Skeletal muscle satellite cell (primary cell): ENCODE results near the gene GRID1.

ENCODE experiments used
- H3K27me3 ChIP-seq: 2 replicates; pipeline ENCODE4 v1.7.0; 2013; ENCODE audit warnings: low read length; ENCODE audit not compliant: control insufficient read depth, insufficient read depth
- H3K36me3 ChIP-seq: 2 replicates; pipeline ENCODE4 v1.7.0; 2013; ENCODE audit warnings: mild to moderate bottlenecking, control low read depth, low read length; ENCODE audit not compliant: insufficient read depth
- H3K4me1 ChIP-seq: 2 replicates; pipeline ENCODE4 v1.7.0; 2013; ENCODE audit warnings: low read length; ENCODE audit not compliant: control insufficient read depth, insufficient read depth
- H3K4me2 ChIP-seq: 2 replicates; pipeline ENCODE4 v1.7.0; 2013; ENCODE audit warnings: mild to moderate bottlenecking, low read length
- H3K4me3 ChIP-seq: 2 replicates; pipeline ENCODE4 v1.7.0; 2013; ENCODE audit warnings: low read length
- H3K9ac ChIP-seq: 2 replicates; pipeline ENCODE4 v1.7.0; 2013; ENCODE audit warnings: mild to moderate bottlenecking, low read depth, low read length, moderate library complexity
- H3K9me3 ChIP-seq: replicated peaks from 2 replicates; pipeline ENCODE4 v1.7.0; 2013; ENCODE audit warnings: mild to moderate bottlenecking, control low read depth, low read length

Gene GRID1

DNA sequence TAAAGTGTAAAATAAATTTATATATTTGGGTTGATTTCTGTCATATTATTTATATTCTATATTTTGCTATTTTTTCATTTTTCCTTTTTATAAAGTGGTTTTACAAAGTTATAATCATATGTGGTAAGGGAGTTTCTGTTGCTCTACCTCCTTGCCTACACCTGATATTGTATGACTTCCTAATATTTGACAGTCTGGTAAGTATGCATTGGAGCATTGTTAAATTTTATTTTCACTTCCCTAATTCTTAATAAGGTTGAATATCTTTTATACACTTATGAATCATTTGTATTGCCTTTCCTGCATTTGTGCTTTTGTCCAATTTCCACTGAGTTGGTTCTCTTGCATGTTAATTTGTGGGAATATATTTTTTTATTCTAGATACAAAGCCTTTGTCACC, 492.4 kb downstream of the GRID1 start:
- Histone ChIP-seq H3K4me3 (no peak overlapping the region), H3K27me3 (no peaks in the 10 kb centered on the region), H3K9me3 (no peaks in the 10 kb centered on the region), H3K4me1 (no peaks in the 10 kb centered on the region), H3K4me2 (no peak overlapping the region), H3K36me3 (no peaks in the 10 kb centered on the region), H3K9ac (no peak overlapping the region)

DNA sequence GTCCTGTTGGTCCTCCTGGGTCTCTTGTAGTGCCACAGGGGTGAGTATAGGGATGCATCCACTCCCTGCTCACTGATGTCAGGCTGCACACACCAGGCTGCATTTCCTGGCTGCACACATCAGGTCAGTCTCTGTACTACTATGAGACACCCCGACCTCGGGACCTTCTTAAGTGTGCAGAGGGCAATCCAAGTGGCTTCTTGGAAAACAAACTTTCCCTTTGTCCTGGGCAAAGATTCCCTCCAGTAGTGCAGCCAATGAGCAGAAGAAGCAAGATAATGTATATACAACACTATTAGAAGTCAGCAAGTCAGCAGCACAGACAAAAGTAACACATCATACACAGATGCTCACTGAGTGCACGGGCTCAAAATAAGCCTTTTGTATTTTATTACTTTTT, 493.5 kb downstream of the GRID1 start:
- no peak overlapping the region for H3K4me2 ChIP-seq
- no peak overlapping the region for H3K4me3 ChIP-seq
- H3K36me3 ChIP-seq: no peaks in the 10 kb centered on the region
- no peak overlapping the region for H3K9ac ChIP-seq
- no peaks in the 10 kb centered on the region for H3K27me3 ChIP-seq
- no peaks in the 10 kb centered on the region for H3K9me3 ChIP-seq
- no peaks in the 10 kb centered on the region for H3K4me1 ChIP-seq

DNA sequence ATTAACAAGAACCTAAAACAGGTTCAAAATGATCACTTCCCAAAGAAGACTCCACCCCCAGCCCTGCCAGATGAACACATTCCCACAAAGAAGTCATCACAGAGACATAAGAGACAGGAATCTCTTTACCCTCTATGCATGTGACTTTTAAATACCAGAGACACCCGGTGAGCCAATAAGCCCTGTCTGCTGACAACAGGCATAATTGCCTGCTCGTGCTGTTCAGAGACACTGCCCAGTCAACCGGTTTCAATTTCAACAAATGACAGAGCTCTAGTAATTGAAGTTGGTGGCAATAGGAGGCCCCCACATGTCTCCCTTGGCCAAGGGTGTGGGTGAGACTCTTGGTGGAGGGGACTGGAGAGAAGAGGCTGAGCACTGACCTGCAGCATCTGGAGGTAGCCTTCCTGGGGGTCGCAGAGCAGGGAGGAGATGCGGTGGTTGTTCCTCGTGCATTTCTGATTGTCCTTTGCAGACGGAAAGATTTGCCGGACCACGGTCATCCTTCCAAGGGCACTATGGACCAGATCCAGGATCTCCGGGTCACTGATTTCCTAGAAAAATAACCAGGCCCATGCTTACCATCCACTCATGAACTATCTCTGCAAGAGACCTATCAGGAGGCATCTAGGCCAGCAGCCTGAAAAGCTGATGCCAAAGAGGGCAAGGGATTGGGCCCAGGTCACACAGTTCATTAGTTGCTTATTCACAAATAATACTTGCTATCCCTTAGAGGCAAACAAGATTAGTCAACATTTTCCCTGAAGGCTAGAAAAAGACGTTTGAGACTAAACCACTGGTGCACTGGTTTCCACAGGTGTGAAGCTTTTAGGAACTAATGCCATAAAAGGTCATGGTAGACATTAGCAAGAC, 497.7 kb downstream of the GRID1 start:
- Histone ChIP-seq H3K27me3 (no peaks in the 10 kb centered on the region), H3K4me2 (no peak overlapping the region), H3K36me3 (no peaks in the 10 kb centered on the region), H3K4me3 (no peak overlapping the region), H3K9ac (no peak overlapping the region), H3K9me3 (no peaks in the 10 kb centered on the region), H3K4me1 (no peaks in the 10 kb centered on the region)

DNA sequence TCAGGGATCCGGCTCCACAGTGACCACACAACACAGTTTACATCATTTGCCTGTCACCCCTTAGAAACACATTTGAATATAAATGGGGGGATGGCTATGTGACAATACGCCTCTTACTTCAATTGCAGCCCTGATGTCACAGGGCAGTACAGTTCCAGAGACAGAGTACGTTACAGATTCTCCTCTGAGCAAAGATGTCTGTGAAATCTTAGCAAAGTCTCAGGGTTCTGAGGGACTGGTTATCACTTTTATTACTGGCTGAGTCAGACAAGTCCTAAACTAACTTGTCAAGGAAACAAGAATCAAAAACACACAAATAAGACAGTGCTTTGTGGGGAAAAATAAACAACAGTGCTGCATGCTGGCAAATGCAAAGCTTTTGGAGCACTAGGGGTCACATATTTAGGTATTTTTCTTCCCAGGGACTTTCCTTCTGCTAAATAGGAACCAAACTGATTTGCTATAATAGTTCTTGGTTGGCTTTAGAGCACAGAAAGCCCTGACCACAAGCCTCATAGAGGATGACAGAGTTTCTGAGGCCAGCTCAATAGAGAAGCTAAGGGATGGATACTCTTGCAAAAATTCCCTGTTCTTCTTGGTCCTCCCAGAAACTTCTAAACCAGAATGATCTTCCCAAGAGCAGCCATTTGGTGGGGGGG, 501.6 kb downstream of the GRID1 start:
- Histone ChIP-seq H3K4me2 (no peak overlapping the region), H3K9ac (no peak overlapping the region), H3K9me3 (peaks cover 3% of the 10 kb centered on the region), H3K4me3 (no peak overlapping the region), H3K36me3 (no peaks in the 10 kb centered on the region), H3K4me1 (no peaks in the 10 kb centered on the region), H3K27me3 (no peaks in the 10 kb centered on the region)

DNA sequence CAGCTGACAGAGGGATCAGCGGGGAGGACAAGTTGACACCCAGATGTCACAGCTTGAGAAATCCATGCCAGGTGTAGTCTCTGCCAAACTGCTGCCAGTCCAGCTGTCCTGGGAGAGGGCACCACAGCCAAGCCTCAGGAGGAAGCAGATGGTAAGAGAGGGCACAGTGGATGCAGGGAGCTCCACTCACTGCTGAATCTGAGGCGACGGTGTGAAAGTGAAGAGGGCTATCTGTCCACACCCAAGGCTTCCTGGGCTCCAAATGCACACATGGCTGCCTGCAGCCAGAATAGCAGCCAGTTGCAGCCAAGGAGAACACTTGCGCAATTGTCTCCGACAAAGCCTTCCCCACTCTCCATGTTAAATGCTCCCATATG, 502.4 kb downstream of the GRID1 start:
- no peaks in the 10 kb centered on the region for H3K4me1 ChIP-seq
- H3K36me3 ChIP-seq: no peaks in the 10 kb centered on the region
- no peak overlapping the region for H3K4me2 ChIP-seq
- H3K4me3 ChIP-seq: no peak overlapping the region
- no peak overlapping the region for H3K9ac ChIP-seq
- no peaks in the 10 kb centered on the region for H3K27me3 ChIP-seq
- H3K9me3 ChIP-seq: peaks cover 3% of the 10 kb centered on the region

DNA sequence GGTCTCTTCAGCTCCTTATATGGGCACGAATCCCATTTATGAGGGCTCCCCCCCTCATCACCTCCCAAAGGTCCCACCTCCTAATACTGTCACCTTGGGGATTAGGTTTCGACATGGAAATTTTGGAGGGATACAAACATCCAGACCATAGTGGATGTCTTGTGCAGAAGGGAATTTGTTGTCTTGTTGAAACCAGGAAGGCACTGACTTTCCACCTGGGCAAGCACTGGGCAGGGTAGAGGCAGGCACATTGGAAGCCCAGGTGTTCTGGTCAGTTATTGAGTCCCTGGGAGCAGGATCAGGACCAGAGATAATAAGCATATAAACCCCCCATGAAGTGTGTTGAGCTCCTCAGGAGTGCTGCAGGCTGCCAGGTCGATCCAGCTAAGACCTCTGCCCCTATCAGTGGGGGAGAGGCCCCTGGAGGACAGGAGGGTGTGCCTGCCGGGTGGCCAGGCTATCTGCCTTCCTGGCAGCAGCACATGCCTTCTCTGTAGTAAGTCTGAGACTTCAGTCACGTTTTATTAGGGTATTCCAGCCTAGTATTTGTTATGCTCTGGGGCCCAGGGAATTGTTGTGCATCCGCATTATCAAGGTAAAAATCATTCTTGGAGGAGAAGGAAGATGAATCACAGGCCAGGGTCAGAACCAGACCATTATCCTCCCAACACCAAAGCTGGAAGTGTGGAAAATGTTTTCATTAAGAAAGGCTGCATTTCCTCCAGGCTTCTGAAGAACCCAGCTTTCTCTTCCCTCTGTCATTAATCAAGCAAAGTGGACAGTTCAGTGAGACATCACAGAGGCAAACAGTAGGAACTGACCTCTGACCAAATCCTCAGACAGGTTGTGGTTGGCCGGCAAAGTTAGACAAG, 503.1 kb downstream of the GRID1 start:
- H3K27me3 ChIP-seq: no peaks in the 10 kb centered on the region
- no peak overlapping the region for H3K4me3 ChIP-seq
- no peak overlapping the region for H3K4me2 ChIP-seq
- peaks cover 3% of the 10 kb centered on the region for H3K9me3 ChIP-seq
- no peaks in the 10 kb centered on the region for H3K4me1 ChIP-seq
- no peak overlapping the region for H3K9ac ChIP-seq
- no peaks in the 10 kb centered on the region for H3K36me3 ChIP-seq

DNA sequence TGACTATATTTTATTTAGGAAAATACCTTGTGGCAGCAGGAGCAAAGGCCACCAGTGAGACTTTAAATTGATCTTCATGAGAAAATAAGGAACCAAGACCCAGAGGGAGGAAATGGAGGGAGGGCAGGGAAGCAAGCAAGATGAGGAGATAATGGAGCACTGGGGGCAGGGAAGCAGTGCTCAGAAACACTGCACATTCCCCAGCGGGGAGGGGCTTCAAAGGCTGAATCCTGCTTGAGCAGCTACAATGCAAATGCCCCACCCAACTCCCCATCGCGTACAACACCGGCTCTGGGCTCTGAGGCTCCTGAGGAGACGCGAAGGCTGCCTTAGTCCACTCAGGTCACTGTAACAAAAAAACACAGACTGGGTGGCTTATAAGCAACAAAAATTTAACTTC, 503.8 kb downstream of the GRID1 start:
- H3K4me1 ChIP-seq: no peaks in the 10 kb centered on the region
- H3K4me2 ChIP-seq: no peak overlapping the region
- peaks cover 6% of the 10 kb centered on the region for H3K9me3 ChIP-seq
- no peaks in the 10 kb centered on the region for H3K36me3 ChIP-seq
- no peak overlapping the region for H3K9ac ChIP-seq
- no peak overlapping the region for H3K4me3 ChIP-seq
- no peaks in the 10 kb centered on the region for H3K27me3 ChIP-seq

DNA sequence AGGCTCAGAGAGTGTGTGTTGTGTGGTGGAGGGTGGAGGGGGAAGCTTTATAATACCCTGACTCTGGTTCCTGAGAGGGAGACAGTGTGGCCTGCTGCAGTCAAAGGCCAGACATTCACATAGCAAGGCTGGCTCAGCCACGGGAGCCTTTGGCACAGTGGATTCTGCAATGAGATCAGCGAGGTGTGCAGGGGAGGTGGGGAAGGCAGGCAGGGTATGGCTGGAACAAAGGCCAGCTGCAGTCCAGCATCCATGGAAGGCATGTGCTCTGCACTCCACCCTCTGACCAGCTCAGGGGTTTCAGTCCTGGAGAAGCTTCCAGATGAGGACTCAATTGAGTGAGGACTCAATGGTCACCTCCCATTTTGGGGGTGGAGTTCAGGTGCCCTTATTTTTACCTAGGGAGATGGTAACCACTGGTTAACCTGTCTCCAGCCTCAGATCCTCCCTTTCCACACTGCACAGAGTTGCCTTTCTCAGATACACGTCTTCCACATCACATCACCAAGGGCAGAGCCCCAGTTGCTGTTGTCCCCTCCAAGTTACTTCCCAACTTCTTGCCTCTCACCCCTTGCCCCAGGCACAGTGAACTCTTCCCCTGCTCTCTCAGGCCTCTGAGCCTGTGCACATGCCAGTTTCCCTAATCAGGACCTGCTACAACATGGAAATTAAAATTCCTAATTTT, 504.9 kb downstream of the GRID1 start:
- H3K4me2 ChIP-seq: no peak overlapping the region
- H3K27me3 ChIP-seq: no peaks in the 10 kb centered on the region
- no peaks in the 10 kb centered on the region for H3K36me3 ChIP-seq
- no peak overlapping the region for H3K9ac ChIP-seq
- no peaks in the 10 kb centered on the region for H3K4me1 ChIP-seq
- H3K9me3 ChIP-seq: peaks cover 12% of the 10 kb centered on the region
- no peak overlapping the region for H3K4me3 ChIP-seq

DNA sequence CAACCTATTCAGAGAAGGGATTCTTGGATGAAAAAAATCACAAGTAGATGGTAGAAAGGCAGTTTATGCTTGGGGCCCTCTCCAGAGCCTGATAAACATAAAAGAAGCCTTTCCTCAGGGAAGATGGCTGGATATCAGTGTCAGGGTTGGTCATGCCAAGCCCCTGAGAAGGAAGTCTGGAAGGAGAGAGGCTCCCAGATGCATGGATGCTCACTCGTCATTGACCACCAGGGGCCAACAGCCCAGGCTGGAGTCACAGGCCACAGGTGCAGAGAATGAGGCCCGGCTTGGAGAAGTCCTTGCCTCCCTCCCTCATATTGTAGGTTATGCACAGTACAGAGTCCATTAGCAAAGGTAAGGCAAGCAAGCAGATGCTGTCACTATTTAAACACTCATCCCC, 506.7 kb downstream of the GRID1 start:
- H3K4me1 ChIP-seq: no peaks in the 10 kb centered on the region
- peaks cover 21% of the 10 kb centered on the region for H3K9me3 ChIP-seq
- H3K4me3 ChIP-seq: no peak overlapping the region
- no peaks in the 10 kb centered on the region for H3K27me3 ChIP-seq
- H3K4me2 ChIP-seq: no peak overlapping the region
- H3K9ac ChIP-seq: no peak overlapping the region
- no peaks in the 10 kb centered on the region for H3K36me3 ChIP-seq

DNA sequence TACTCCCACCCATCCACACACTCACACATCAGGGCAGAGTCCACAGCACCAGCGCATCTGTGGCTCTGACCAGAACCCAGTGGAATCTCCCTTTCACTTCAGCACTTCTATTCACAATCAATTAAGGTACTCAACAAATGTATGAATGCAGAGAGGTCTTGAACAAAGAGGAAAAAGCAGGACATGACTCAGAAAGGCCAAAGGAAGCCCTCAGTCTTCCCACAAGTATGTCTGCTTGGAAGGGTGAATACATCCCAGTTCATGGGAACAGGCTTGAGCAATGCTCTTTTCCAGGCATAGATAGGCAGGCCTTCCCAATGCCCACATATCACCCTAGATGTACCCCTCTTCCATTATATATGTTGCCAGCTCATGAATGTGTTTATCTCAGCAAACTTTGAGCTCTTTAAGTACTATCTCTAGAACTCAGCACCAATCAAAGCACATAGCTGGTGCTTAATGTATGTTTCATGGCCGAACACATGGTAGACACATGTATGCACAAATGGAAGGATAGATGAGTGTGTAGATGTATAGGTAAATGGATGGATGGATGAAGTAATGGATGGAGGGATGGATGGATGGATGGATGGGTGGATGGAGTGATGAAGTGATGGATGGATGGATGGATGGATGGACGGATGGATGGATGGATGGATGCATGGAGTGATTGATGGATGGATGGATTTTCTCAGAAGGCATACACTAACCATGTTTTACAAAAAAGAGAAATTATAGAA, 507.6 kb downstream of the GRID1 start:
- Histone ChIP-seq H3K4me2 (no peak overlapping the region), H3K4me3 (no peak overlapping the region), H3K9ac (no peak overlapping the region), H3K27me3 (no peaks in the 10 kb centered on the region), H3K9me3 (peaks cover 21% of the 10 kb centered on the region), H3K4me1 (no peaks in the 10 kb centered on the region), H3K36me3 (no peaks in the 10 kb centered on the region)
